H1 (cell line): Measurements from ENCODE around the gene CCL23. TPM values are rescaled to one million over a fixed set of nuclear protein-coding genes. Genes with fewer than 3 reads are reported as not detected.

Source experiments
- ATF2 ChIP-seq: IDR thresholded peaks from 2 replicates; pipeline ENCODE4 v1.6.1; 2012; ENCODE audit warnings: low read length, inconsistent platforms
- BRCA1 ChIP-seq: IDR thresholded peaks from 2 replicates; pipeline ENCODE4 v1.6.1; 2012; ENCODE audit warnings: low read depth, low read length, improper control_type of control experiment
- CBX8 ChIP-seq: fragments of 300-800, 300-1000 bp; sonication (generic); IDR thresholded peaks from 2 replicates; pipeline ENCODE4 v1.7.1; 2016; ENCODE audit warnings: low read depth, low read length, borderline replicate concordance
- CREB1 ChIP-seq: IDR thresholded peaks from 2 replicates; pipeline ENCODE4 v1.6.1; 2012; ENCODE audit warnings: inconsistent platforms
- CTBP2 ChIP-seq: IDR thresholded peaks from 2 replicates; pipeline ENCODE4 v1.7.0; 2011; ENCODE audit warnings: borderline replicate concordance, mild to moderate bottlenecking, moderate library complexity, mixed read lengths, low read length; ENCODE audit not compliant: insufficient read depth, insufficient read length
- EP300 ChIP-seq, 2 experiments: IDR thresholded peaks; 1 replicate in 1 of 2; 2 replicates in 1 of 2; pipeline ENCODE4 v1.6.1; 2011 to 2012; ENCODE audit warnings: low read depth in 2 of 2, low read length in 2 of 2, mild to moderate bottlenecking in 2 of 2, borderline replicate concordance in 1 of 2, inconsistent platforms in 1 of 2, moderate library complexity in 1 of 2
- HDAC2 ChIP-seq, 2 experiments: fragments of 300-600 bp in 1 of 2; sonication (generic) in 1 of 2; IDR thresholded peaks; 2 replicates each; pipeline ENCODE4 v1.6.1; 2011 to 2012; ENCODE audit warnings: low read depth in 2 of 2, low read length in 2 of 2, mild to moderate bottlenecking in 2 of 2, moderate library complexity in 2 of 2, borderline replicate concordance in 1 of 2, inconsistent platforms in 1 of 2
- KDM5A ChIP-seq: fragments of 200-600 bp; IDR thresholded peaks from 2 replicates; pipeline ENCODE4 v1.7.1; 2012; ENCODE audit warnings: mild to moderate bottlenecking, low read length, inconsistent platforms, mixed read lengths
- polyA plus RNA-seq, 7 experiments: library from polyadenylated mRNA; depleted of rRNA in 3 of 7; stranded (reverse) in 5 of 7; unstranded in 2 of 7; fragments of >200 nt in 5 of 7; fragments of 200-250 nt in 2 of 7; gene quantifications; 1 replicate in 5 of 7; 2 replicates in 1 of 7; 4 replicates in 1 of 7; pipeline versions ENCODE4 v1.2.1 to v1.2.3, GENCODE V29; 2011 to 2013; ENCODE audit warnings: missing spikeins in 2 of 7, mixed read lengths in 2 of 7
- total RNA-seq: library from RNA; stranded (reverse); fragmentation: NEBNext Ultra II Directional; extraction: Animal tissue kit (Norgen Biotek cat#: 25700); gene quantifications from 2 replicates; pipeline ENCODE4 v1.2.1, GENCODE V29; 2021
- TF ChIP-seq, protein P1 (sequence below): fragments of 300-600 bp; sonication (generic); IDR thresholded peaks from 2 replicates; pipeline ENCODE4 v1.7.1; 2012; ENCODE audit warnings: low read length, moderate library complexity, mild to moderate bottlenecking, inconsistent platforms; ENCODE audit not compliant: insufficient replicate concordance

Gene CCL23
- total and polyA plus RNA-seq, 2 of the 8 experiments (the other 6 are each of a cell fraction or from before 2014, with no cell fraction given): not detected

DNA sequence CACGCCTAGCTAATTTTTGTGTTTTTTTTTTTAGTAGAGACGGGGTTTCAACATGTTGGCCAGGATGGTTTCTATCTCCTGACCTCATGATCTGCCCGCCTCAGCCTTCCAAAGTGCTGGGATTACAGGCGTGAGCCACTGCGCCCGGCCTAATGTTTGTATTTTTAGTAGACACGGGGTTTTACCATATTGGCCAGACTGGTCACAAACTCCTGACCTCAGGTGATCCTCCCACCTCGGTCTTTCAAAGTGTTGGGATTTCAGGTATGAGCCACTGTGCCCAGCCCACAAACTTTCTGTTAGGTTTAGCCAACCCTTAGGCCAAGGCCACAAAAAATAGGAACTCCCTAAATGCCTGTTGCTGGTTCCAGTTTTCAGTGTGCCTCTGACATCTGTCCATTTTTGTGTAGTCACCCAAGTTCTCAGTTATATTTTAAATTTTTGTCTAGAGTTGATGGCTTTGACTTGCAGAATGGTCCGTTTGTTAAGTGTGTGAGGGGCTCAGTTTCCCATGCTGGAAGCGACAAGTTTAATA, 49.2 kb downstream of the CCL23 start (continued):
- TF ChIP-seq, protein P1, sequence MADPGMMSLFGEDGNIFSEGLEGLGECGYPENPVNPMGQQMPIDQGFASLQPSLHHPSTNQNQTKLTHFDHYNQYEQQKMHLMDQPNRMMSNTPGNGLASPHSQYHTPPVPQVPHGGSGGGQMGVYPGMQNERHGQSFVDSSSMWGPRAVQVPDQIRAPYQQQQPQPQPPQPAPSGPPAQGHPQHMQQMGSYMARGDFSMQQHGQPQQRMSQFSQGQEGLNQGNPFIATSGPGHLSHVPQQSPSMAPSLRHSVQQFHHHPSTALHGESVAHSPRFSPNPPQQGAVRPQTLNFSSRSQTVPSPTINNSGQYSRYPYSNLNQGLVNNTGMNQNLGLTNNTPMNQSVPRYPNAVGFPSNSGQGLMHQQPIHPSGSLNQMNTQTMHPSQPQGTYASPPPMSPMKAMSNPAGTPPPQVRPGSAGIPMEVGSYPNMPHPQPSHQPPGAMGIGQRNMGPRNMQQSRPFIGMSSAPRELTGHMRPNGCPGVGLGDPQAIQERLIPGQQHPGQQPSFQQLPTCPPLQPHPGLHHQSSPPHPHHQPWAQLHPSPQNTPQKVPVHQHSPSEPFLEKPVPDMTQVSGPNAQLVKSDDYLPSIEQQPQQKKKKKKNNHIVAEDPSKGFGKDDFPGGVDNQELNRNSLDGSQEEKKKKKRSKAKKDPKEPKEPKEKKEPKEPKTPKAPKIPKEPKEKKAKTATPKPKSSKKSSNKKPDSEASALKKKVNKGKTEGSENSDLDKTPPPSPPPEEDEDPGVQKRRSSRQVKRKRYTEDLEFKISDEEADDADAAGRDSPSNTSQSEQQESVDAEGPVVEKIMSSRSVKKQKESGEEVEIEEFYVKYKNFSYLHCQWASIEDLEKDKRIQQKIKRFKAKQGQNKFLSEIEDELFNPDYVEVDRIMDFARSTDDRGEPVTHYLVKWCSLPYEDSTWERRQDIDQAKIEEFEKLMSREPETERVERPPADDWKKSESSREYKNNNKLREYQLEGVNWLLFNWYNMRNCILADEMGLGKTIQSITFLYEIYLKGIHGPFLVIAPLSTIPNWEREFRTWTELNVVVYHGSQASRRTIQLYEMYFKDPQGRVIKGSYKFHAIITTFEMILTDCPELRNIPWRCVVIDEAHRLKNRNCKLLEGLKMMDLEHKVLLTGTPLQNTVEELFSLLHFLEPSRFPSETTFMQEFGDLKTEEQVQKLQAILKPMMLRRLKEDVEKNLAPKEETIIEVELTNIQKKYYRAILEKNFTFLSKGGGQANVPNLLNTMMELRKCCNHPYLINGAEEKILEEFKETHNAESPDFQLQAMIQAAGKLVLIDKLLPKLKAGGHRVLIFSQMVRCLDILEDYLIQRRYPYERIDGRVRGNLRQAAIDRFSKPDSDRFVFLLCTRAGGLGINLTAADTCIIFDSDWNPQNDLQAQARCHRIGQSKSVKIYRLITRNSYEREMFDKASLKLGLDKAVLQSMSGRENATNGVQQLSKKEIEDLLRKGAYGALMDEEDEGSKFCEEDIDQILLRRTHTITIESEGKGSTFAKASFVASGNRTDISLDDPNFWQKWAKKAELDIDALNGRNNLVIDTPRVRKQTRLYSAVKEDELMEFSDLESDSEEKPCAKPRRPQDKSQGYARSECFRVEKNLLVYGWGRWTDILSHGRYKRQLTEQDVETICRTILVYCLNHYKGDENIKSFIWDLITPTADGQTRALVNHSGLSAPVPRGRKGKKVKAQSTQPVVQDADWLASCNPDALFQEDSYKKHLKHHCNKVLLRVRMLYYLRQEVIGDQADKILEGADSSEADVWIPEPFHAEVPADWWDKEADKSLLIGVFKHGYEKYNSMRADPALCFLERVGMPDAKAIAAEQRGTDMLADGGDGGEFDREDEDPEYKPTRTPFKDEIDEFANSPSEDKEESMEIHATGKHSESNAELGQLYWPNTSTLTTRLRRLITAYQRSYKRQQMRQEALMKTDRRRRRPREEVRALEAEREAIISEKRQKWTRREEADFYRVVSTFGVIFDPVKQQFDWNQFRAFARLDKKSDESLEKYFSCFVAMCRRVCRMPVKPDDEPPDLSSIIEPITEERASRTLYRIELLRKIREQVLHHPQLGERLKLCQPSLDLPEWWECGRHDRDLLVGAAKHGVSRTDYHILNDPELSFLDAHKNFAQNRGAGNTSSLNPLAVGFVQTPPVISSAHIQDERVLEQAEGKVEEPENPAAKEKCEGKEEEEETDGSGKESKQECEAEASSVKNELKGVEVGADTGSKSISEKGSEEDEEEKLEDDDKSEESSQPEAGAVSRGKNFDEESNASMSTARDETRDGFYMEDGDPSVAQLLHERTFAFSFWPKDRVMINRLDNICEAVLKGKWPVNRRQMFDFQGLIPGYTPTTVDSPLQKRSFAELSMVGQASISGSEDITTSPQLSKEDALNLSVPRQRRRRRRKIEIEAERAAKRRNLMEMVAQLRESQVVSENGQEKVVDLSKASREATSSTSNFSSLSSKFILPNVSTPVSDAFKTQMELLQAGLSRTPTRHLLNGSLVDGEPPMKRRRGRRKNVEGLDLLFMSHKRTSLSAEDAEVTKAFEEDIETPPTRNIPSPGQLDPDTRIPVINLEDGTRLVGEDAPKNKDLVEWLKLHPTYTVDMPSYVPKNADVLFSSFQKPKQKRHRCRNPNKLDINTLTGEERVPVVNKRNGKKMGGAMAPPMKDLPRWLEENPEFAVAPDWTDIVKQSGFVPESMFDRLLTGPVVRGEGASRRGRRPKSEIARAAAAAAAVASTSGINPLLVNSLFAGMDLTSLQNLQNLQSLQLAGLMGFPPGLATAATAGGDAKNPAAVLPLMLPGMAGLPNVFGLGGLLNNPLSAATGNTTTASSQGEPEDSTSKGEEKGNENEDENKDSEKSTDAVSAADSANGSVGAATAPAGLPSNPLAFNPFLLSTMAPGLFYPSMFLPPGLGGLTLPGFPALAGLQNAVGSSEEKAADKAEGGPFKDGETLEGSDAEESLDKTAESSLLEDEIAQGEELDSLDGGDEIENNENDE: no peak
- TF ChIP-seq CREB1: no peak
- no peak for TF ChIP-seq BRCA1
- no peak for TF ChIP-seq ATF2
- TF ChIP-seq CTBP2: no peak
- no peak for TF ChIP-seq EP300 (IDR thresholded peaks at IDR 0.05; ENCODE audit: borderline replicate concordance in 1 of 2, low read depth in 2 of 2, low read length in 2 of 2)
- no peak for TF ChIP-seq HDAC2 (IDR thresholded peaks at IDR 0.05; ENCODE audit: borderline replicate concordance in 1 of 2, low read depth in 2 of 2, low read length in 2 of 2)
- TF ChIP-seq CBX8: no peak
- no peak for TF ChIP-seq KDM5A
- TF ChIP-seq, all 59 proteins: peak for 0
